Prostate gland (tissue), 2 donors: Measurements from ENCODE around the gene ZNF837.

Experiments used
- CTCF ChIP-seq, 4 experiments: fragments of 200-600 bp in 2 of 4; fragments of 450-650 bp in 2 of 4; sonication (generic) in 2 of 4; IDR thresholded peaks; 1 replicate in 3 of 4; 2 replicates in 1 of 4; pipeline ENCODE4 v1.5.1; 2016 to 2019; ENCODE audit warnings: antibody characterized with exemption in 4 of 4, mild to moderate bottlenecking in 2 of 4, moderate library complexity in 2 of 4
- POLR2A ChIP-seq: fragments of 450-650 bp; IDR thresholded peaks from one replicate; pipeline ENCODE4 v1.6.1; 2016; ENCODE audit warnings: antibody characterized with exemption, mild to moderate bottlenecking
- POLR2AphosphoS5 ChIP-seq: sonication (generic); formaldehyde crosslinking; IDR thresholded peaks from one replicate; pipeline ENCODE4 v1.6.1; 2017; ENCODE audit warnings: antibody characterized with exemption

- TF ChIP-seq CTCF (IDR thresholded peaks at IDR 0.05) (no peak), POLR2AphosphoS5 (no peak), POLR2A (no peak)
These were observed 19.1 kb upstream of the ZNF837 start for GRCh38 chr19:58399903-58400302.
